HCT116 (cell line): ENCODE measurements around the gene MINDY4. TPM values are rescaled to one million over a fixed set of nuclear protein-coding genes. Genes with fewer than 3 reads are reported as not detected.

Experiments
- ATAC-seq: fragments of 200-7000 bp; cut with Tn5 transposase; 2 replicates; pipeline ENCODE4 v1.9.1; 2020; ENCODE audit warnings: mild to moderate bottlenecking, moderate library complexity
- BruUV-seq: library from RNA; stranded (reverse); fragments of 400-500 nt; replicated peaks from 2 replicates; lab custom pipeline; 2021; lab: Mats Ljungman, UMichigan
- CTCF ChIA-PET: fragments of 300-600 bp; sonication (Branson Sonifier 250); formaldehyde crosslinking; loops from one replicate; lab custom pipeline; 2021; ENCODE audit warnings: antibody characterized with exemption; lab: Charles Lee
- POLR2A ChIA-PET: fragments of 300-600, 350-600 bp; sonication (Branson Sonifier 250); formaldehyde crosslinking; loops from one replicate; lab custom pipeline; 2021; ENCODE audit warnings: antibody characterized with exemption; lab: Charles Lee
- RAD21 ChIA-PET, 2 experiments: fragments of 300-600 bp; sonication (Branson Sonifier 250); formaldehyde crosslinking; loops; one replicate each; lab custom pipeline; 2023; ENCODE audit warnings: low total read pairs in 2 of 2; ENCODE audit not compliant: uncharacterized antibody in 2 of 2, unreplicated experiment in 2 of 2, low non-redundant PET in 1 of 2; lab: Charles Lee
- DNase-seq: peaks from one replicate; pipeline ENCODE4 v3.0.0-alpha.2; 2010; ENCODE audit warnings: low read depth, low spot score
- H2AFZ ChIP-seq: fragments of 200-600 bp; shearing (Covaris generic), sonication (generic); 2 replicates; pipeline ENCODE4 v1.6.1; 2017; ENCODE audit warnings: low read depth, mixed run types, mixed read lengths, antibody characterized with exemption, low read length; ENCODE audit not compliant: poor library complexity, severe bottlenecking
- H3K27ac ChIP-seq: 2 replicates; pipeline ENCODE4 v1.5.1; 2012; ENCODE audit warnings: low read depth, low read length
- H3K27me3 ChIP-seq: fragments of 200-600 bp; sonication (generic); 2 replicates; pipeline ENCODE4 v1.6.1; 2016; ENCODE audit warnings: mixed run types, low read length, mixed read lengths; ENCODE audit not compliant: insufficient read depth
- H3K36me3 ChIP-seq, 2 experiments: fragments of 200-500 bp in 1 of 2; fragments of 200-600 bp in 1 of 2; sonication (Bioruptor generic) in 1 of 2; sonication (generic) in 1 of 2; 2 replicates each; pipeline versions ENCODE4 v1.5.1 to v1.6.1; 2014 to 2016; ENCODE audit warnings: low read length in 2 of 2, inconsistent platforms in 1 of 2, mixed read lengths in 1 of 2, mixed run types in 1 of 2; ENCODE audit not compliant: insufficient read depth in 2 of 2, control insufficient read depth in 1 of 2
- H3K4me1 ChIP-seq, 2 experiments: fragments of 200-600 bp in 1 of 2; sonication (generic) in 1 of 2; 2 replicates each; pipeline versions ENCODE4 v1.5.1 to v1.6.1; 2012 to 2017; ENCODE audit warnings: low read length in 2 of 2, inconsistent platforms in 1 of 2, mild to moderate bottlenecking in 1 of 2, mixed read lengths in 1 of 2, mixed run types in 1 of 2, moderate library complexity in 1 of 2; ENCODE audit not compliant: insufficient read depth in 2 of 2, control insufficient read depth in 1 of 2
- H3K4me2 ChIP-seq: fragments of 200-600 bp; sonication (generic); 2 replicates; pipeline ENCODE4 v1.6.1; 2017; ENCODE audit warnings: mixed run types, low read length, mixed read lengths
- H3K4me3 ChIP-seq, 2 experiments: fragments of 200-600 bp in 1 of 2; sonication (generic) in 1 of 2; replicated peaks in 1 of 2; 2 replicates each; pipeline ENCODE4 v1.5.1; 2011 to 2016; ENCODE audit warnings: low read length in 2 of 2, control low read depth in 1 of 2, low read depth in 1 of 2, mild to moderate bottlenecking in 1 of 2, mixed read lengths in 1 of 2, mixed run types in 1 of 2
- H3K79me2 ChIP-seq: fragments of 200-600 bp; sonication (generic); 2 replicates; pipeline ENCODE4 v1.6.1; 2017; ENCODE audit warnings: mild to moderate bottlenecking, mixed run types, low read length, moderate library complexity, mixed read lengths; ENCODE audit not compliant: insufficient read depth
- H3K9ac ChIP-seq: fragments of 200-600 bp; sonication (generic); 2 replicates; pipeline ENCODE4 v1.6.1; 2016; ENCODE audit warnings: low read length, mixed read lengths
- H3K9me2 ChIP-seq: fragments of 200-600 bp; sonication (generic), shearing (Covaris generic); 2 replicates; pipeline ENCODE4 v1.6.1; 2017; ENCODE audit warnings: mixed run types, mild to moderate bottlenecking, moderate library complexity; ENCODE audit not compliant: insufficient read depth
- H3K9me3 ChIP-seq, 2 experiments: fragments of 200-500 bp in 1 of 2; fragments of 200-600 bp in 1 of 2; sonication (Bioruptor generic) in 1 of 2; sonication (generic) in 1 of 2; 2 replicates each; pipeline ENCODE4 v1.6.1; 2014 to 2017; ENCODE audit warnings: low read length in 2 of 2, mixed read lengths in 2 of 2, inconsistent platforms in 1 of 2, low read depth in 1 of 2, mild to moderate bottlenecking in 1 of 2, mixed run types in 1 of 2, moderate library complexity in 1 of 2; ENCODE audit not compliant: control insufficient read depth in 1 of 2, insufficient read depth in 1 of 2
- H4K20me1 ChIP-seq: fragments of 200-600 bp; sonication (generic), shearing (Covaris generic); 2 replicates; pipeline ENCODE4 v1.6.1; 2017; ENCODE audit warnings: mixed run types, mild to moderate bottlenecking, moderate library complexity; ENCODE audit not compliant: insufficient read depth
- CBX3 ChIP-seq: IDR thresholded peaks from 2 replicates; pipeline ENCODE4 v1.6.1; 2012; ENCODE audit warnings: low read depth
- ELF1 ChIP-seq: IDR thresholded peaks from 2 replicates; pipeline ENCODE4 v1.6.1; 2012; ENCODE audit warnings: low read depth, borderline replicate concordance
- EZH2phosphoT487 ChIP-seq: fragments of 200-600 bp; IDR thresholded peaks from 2 replicates; pipeline ENCODE4 v1.6.1; 2018; ENCODE audit warnings: antibody characterized with exemption, borderline replicate concordance
- FOSL1 ChIP-seq: IDR thresholded peaks from 2 replicates; pipeline ENCODE4 v1.6.1; 2012; ENCODE audit warnings: low read depth
- POLR2A ChIP-seq: IDR thresholded peaks from 2 replicates; pipeline ENCODE4 v1.7.0; 2011; ENCODE audit warnings: borderline replicate concordance; ENCODE audit not compliant: insufficient read depth, insufficient read length; ENCODE audit errors: extremely low read depth
- POLR2AphosphoS5 ChIP-seq: IDR thresholded peaks from 2 replicates; pipeline ENCODE4 v1.6.1; 2011; ENCODE audit warnings: mild to moderate bottlenecking, low read depth, low read length, moderate library complexity
- RAD21 ChIP-seq: IDR thresholded peaks from 2 replicates; pipeline ENCODE4 v1.6.1; 2012; ENCODE audit warnings: low read depth, mild to moderate bottlenecking
- SIN3A ChIP-seq: IDR thresholded peaks from 2 replicates; pipeline ENCODE4 v1.6.1; 2012; ENCODE audit warnings: low read depth
- SP1 ChIP-seq: IDR thresholded peaks from 2 replicates; pipeline ENCODE4 v1.6.1; 2012; ENCODE audit warnings: low read depth
- SRF ChIP-seq: IDR thresholded peaks from 2 replicates; pipeline ENCODE4 v1.6.1; 2012; ENCODE audit warnings: low read depth
- TCF7L2 ChIP-seq: IDR thresholded peaks from 2 replicates; pipeline ENCODE4 v1.7.0; 2011; ENCODE audit warnings: borderline replicate concordance, inconsistent platforms; ENCODE audit not compliant: insufficient read depth, insufficient read length; ENCODE audit errors: extremely low read depth
- YY1 ChIP-seq: IDR thresholded peaks from 2 replicates; pipeline ENCODE4 v1.6.1; 2011; ENCODE audit warnings: low read length, low read depth, moderate library complexity, mild to moderate bottlenecking; ENCODE audit not compliant: insufficient replicate concordance; ENCODE audit errors: extremely low read depth
- ZBTB33 ChIP-seq: IDR thresholded peaks from 2 replicates; pipeline ENCODE4 v1.6.1; 2011; ENCODE audit warnings: mild to moderate bottlenecking, low read length, moderate library complexity; ENCODE audit not compliant: insufficient replicate concordance; ENCODE audit errors: extremely low read depth
- ZFX ChIP-seq: fragments of 450-650 bp; IDR thresholded peaks from 2 replicates; pipeline ENCODE4 v1.6.1; 2017
- ZNF274 ChIP-seq: fragments of 200-500 bp; sonication (Bioruptor generic); IDR thresholded peaks from 2 replicates; pipeline ENCODE4 v1.6.1; 2014; ENCODE audit warnings: mild to moderate bottlenecking, low read depth, low read length, inconsistent platforms
- intact Hi-C: fragments of 100-400 bp; cut with micrococcal nuclease; formaldehyde crosslinking; loops from 2 replicates; pipeline ENCODE4 v1.10.0; 2022
- total RNA-seq: library from RNA; stranded (reverse); gene quantifications from one replicate; pipeline ENCODE4 v1.2.1, GENCODE V29; 2021; ENCODE audit not compliant: unreplicated experiment
- TF ChIP-seq, protein P1 (sequence below): IDR thresholded peaks from 2 replicates; pipeline ENCODE4 v1.6.1; 2012; ENCODE audit warnings: low read depth

MINDY4 gene
- total RNA-seq, 1 experiment from 2014 or later: 6.1 TPM

- Histone ChIP-seq H4K20me1 (no peaks in the 10 kb centered on the region), H3K4me1 (no peaks in the 10 kb centered on the region), H3K9me2 (no peaks in the 10 kb centered on the region), H2AFZ (no peak overlapping the region), H3K4me2 (no peak overlapping the region), H3K4me3 (no peak overlapping the region), H3K79me2 (no peaks in the 10 kb centered on the region), H3K36me3 (no peaks in the 10 kb centered on the region), H3K27ac (no peak overlapping the region), H3K9me3 (no peaks in the 10 kb centered on the region), H3K27me3 (no peaks in the 10 kb centered on the region), H3K9ac (no peak overlapping the region)
- TF ChIP-seq ZNF274 (no peak), CBX3 (no peak), YY1 (no peak), ELF1 (no peak), POLR2A (no peak), SP1 (no peak), POLR2AphosphoS5 (no peak), SRF (no peak), FOSL1 (no peak), TCF7L2 (no peak), EZH2phosphoT487 (no peak), RAD21 (no peak), SIN3A (no peak), ZFX (no peak), ZBTB33 (no peak)
- TF ChIP-seq, protein P1, sequence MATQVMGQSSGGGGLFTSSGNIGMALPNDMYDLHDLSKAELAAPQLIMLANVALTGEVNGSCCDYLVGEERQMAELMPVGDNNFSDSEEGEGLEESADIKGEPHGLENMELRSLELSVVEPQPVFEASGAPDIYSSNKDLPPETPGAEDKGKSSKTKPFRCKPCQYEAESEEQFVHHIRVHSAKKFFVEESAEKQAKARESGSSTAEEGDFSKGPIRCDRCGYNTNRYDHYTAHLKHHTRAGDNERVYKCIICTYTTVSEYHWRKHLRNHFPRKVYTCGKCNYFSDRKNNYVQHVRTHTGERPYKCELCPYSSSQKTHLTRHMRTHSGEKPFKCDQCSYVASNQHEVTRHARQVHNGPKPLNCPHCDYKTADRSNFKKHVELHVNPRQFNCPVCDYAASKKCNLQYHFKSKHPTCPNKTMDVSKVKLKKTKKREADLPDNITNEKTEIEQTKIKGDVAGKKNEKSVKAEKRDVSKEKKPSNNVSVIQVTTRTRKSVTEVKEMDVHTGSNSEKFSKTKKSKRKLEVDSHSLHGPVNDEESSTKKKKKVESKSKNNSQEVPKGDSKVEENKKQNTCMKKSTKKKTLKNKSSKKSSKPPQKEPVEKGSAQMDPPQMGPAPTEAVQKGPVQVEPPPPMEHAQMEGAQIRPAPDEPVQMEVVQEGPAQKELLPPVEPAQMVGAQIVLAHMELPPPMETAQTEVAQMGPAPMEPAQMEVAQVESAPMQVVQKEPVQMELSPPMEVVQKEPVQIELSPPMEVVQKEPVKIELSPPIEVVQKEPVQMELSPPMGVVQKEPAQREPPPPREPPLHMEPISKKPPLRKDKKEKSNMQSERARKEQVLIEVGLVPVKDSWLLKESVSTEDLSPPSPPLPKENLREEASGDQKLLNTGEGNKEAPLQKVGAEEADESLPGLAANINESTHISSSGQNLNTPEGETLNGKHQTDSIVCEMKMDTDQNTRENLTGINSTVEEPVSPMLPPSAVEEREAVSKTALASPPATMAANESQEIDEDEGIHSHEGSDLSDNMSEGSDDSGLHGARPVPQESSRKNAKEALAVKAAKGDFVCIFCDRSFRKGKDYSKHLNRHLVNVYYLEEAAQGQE: no peak
- DNase-seq (no peak), ATAC-seq (no peak)
- CTCF ChIA-PET: no interaction called here
- POLR2A ChIA-PET: no interaction called here
- no TSS peak for BruUV-seq
- RAD21 ChIA-PET: no interaction called here
- intact Hi-C loops: no loop called here
Measured at GRCh38 chr7:30814700-30815387, 43.6 kb downstream of the MINDY4 start.
